Ishikawa (cell line): Measurements from ENCODE around the gene PRKCH.

ENCODE experiments used
- CEBPB ChIP-seq: IDR thresholded peaks from 2 replicates; pipeline ENCODE4 v1.6.1; 2012
- CREB1 ChIP-seq: IDR thresholded peaks from 2 replicates; pipeline ENCODE4 v1.6.1; 2012; ENCODE audit warnings: low read depth
- EGR1 ChIP-seq: IDR thresholded peaks from 2 replicates; pipeline ENCODE4 v1.6.1; 2012
- EP300 ChIP-seq: IDR thresholded peaks from 2 replicates; pipeline ENCODE4 v1.6.1; 2012; ENCODE audit warnings: borderline replicate concordance
- FOXM1 ChIP-seq: IDR thresholded peaks from 2 replicates; pipeline ENCODE4 v1.6.1; 2012; ENCODE audit warnings: low read depth, borderline replicate concordance
- NFIC ChIP-seq: IDR thresholded peaks from 2 replicates; pipeline ENCODE4 v1.6.1; 2012
- RAD21 ChIP-seq: IDR thresholded peaks from 2 replicates; pipeline ENCODE4 v1.6.1; 2012; ENCODE audit warnings: low read depth
- REST ChIP-seq: IDR thresholded peaks from 2 replicates; pipeline ENCODE4 v1.6.1; 2012; ENCODE audit warnings: low read depth, mild to moderate bottlenecking
- TAF1 ChIP-seq: IDR thresholded peaks from 2 replicates; pipeline ENCODE4 v1.6.1; 2012; ENCODE audit warnings: low read depth, mild to moderate bottlenecking
- TCF12 ChIP-seq: IDR thresholded peaks from 2 replicates; pipeline ENCODE4 v1.6.1; 2012; ENCODE audit warnings: low read depth
- TEAD4 ChIP-seq: IDR thresholded peaks from 2 replicates; pipeline ENCODE4 v1.6.1; 2012
- USF1 ChIP-seq: IDR thresholded peaks from 2 replicates; pipeline ENCODE4 v1.6.1; 2012
- YY1 ChIP-seq: IDR thresholded peaks from 2 replicates; pipeline ENCODE4 v1.6.1; 2012; ENCODE audit warnings: low read depth
- ZBTB7A ChIP-seq: IDR thresholded peaks from 2 replicates; pipeline ENCODE4 v1.6.1; 2012; ENCODE audit warnings: low read depth
- TF ChIP-seq, protein P1 (sequence below): IDR thresholded peaks from 2 replicates; pipeline ENCODE4 v1.6.1; 2012

Gene PRKCH

DNA sequence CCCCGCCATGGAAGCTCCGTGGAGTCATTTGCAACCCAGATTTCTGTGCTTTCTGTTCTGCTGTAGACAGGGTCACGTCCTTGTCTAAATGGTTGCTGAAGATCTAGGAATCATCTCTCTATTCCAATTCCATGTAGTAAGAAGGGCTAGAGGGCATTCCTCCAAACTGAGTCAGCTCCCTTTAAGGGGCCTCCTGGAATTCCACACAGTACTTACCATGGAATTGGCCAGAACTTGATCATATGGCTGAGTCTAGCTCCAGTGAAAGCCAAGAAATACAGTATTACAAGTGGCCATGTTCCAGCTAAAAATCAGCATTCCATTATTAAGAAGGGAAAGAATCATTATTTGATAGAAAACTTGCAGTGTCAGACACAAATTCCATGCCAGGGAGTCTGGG lies 171.9 kb downstream of the PRKCH start:
- peak; percentile 83 for TF ChIP-seq TEAD4
- TF ChIP-seq EP300 = no peak; the same call in 1 of the 2 replicates
- TF ChIP-seq NFIC = peak; percentile 59
- TF ChIP-seq TCF12 = 0 out of 2 replicates have a peak, but pooled peaks have one; percentile 26
- TF ChIP-seq CREB1 = no peak

- TF ChIP-seq EGR1 = no peak
- TF ChIP-seq TCF12 = no peak
- no peak for TF ChIP-seq CEBPB
- no peak for TF ChIP-seq TAF1
- no peak for TF ChIP-seq FOXM1
- TF ChIP-seq NFIC = no peak
- TF ChIP-seq EP300 = no peak
- no peak for TF ChIP-seq TEAD4
- TF ChIP-seq YY1 = no peak
- no peak for TF ChIP-seq USF1
These were observed 172.6 kb downstream of the PRKCH start for GRCh38 chr14:61494018-61494417.

DNA sequence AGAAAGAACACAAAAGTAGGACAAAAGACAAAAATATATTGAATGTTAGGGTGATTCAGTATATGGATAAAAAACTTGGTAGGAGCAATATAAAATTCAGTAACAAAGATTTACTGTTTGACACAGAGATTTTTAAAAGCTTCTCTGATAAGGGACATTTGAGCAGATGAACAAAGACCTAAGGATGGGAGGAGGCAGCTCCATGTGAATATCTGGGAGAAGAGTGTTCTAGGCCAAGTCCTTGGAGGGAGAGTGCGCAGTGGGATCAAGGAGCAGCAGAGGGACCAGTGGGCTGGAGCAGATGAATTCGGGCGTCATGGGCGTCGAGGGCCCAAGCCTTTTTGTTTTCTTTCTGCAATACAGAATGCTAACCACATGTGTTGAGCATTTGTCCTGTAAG lies 174.4 kb downstream of the PRKCH start:
- TF ChIP-seq, protein P1, sequence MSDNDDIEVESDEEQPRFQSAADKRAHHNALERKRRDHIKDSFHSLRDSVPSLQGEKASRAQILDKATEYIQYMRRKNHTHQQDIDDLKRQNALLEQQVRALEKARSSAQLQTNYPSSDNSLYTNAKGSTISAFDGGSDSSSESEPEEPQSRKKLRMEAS = no peak
- TF ChIP-seq TEAD4 = no peak
- TF ChIP-seq TCF12 = no peak
- no peak for TF ChIP-seq REST
- no peak for TF ChIP-seq CREB1
- no peak for TF ChIP-seq EP300
- TF ChIP-seq EGR1 = no peak
- no peak for TF ChIP-seq TAF1
- no peak for TF ChIP-seq CEBPB
- no peak for TF ChIP-seq USF1

GRCh38 chr14:61498303-61498702 lies 176.9 kb downstream of the PRKCH start:
- TF ChIP-seq USF1 = no peak
- 0 out of 2 replicates have a peak, but pooled peaks have one; percentile 22 for TF ChIP-seq RAD21
- TF ChIP-seq EP300 = peak; percentile 84; the same call in 1 of the 2 replicates
- peak; percentile 60 for TF ChIP-seq TEAD4
- no peak for TF ChIP-seq CREB1
- peak; percentile 70 for TF ChIP-seq NFIC
- peak; percentile 85 for TF ChIP-seq TCF12
- TF ChIP-seq FOXM1 = peak; percentile 71; the same call in 1 of the 2 replicates

- TF ChIP-seq, protein P1 = peak; percentile 78
- TF ChIP-seq CEBPB = peak; percentile 36; the same call in 1 of the 2 replicates
- no peak for TF ChIP-seq ZBTB7A
These were observed 177.4 kb downstream of the PRKCH start for GRCh38 chr14:61498811-61499210.

DNA sequence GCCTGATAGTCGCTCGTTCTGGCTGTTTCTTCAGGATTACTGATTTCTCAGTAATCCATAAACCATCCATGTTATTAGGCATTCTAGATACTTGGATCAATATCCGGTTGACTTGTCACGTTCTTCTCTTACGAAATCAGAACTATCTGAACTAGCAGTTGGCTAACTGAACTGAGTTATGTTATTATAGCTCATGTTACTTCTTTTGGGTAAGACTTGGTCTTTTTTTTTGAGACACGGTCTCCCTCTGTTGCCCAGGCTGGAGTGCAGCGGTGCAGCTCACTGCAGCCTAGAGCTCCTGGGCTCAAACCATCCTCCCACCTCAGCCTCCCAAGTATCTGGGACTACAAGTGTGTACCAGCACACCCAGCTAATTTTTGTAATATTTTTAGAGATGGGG lies 178.6 kb downstream of the PRKCH start:
- TF ChIP-seq RAD21 (no peak), TCF12 (no peak), CEBPB (no peak), FOXM1 (no peak), TEAD4 (no peak), USF1 (no peak), CREB1 (no peak), TAF1 (no peak), EGR1 (no peak), ZBTB7A (no peak), EP300 (no peak), REST (no peak), YY1 (no peak), NFIC (no peak)
- TF ChIP-seq, protein P1 = no peak
